Lower leg skin (tissue), 4 donors: ENCODE data around the gene FAM219B. TPM values are rescaled to one million over a fixed set of nuclear protein-coding genes. Genes with fewer than 3 reads are reported as not detected.
"Not testable (repeated sequence)": the region's sequence is repeated elsewhere in the genome, so short reads cannot be mapped to it uniquely, and the experiment has no call there.

Experiments
- DNase-seq, 2 donors: peaks; one replicate each; pipeline ENCODE4 v3.0.0-alpha.2; 2019; ENCODE audit warnings: low spot score in 2 of 2
- H3K4me3 ChIP-seq: fragments of 200-600 bp; sonication (generic); 2 replicates; pipeline ENCODE4 v1.5.1; 2017; ENCODE audit warnings: mild to moderate bottlenecking, low read depth; ENCODE audit not compliant: poor library complexity, severe bottlenecking
- CTCF ChIP-seq, 3 donors: fragments of 450-650 bp; IDR thresholded peaks; one replicate each; pipeline ENCODE4 v1.5.1; 2016; ENCODE audit warnings: antibody characterized with exemption in 3 of 3, mild to moderate bottlenecking in 3 of 3, moderate library complexity in 2 of 3
- POLR2A ChIP-seq, 2 donors: fragments of 450-650 bp; IDR thresholded peaks; one replicate each; pipeline ENCODE4 v1.6.1; 2016 to 2017; ENCODE audit warnings: antibody characterized with exemption in 2 of 2, mild to moderate bottlenecking in 1 of 2, moderate library complexity in 1 of 2
- whole genome bisulfite sequencing, 2 donors: methylation state at CpG; one replicate each; pipeline ENCODE4 v1.1.5; 2018; 5-methylcytosine and 5-hydroxymethylcytosine counted together
- intact Hi-C: fragments of 100-400 bp; cut with DNase I; formaldehyde crosslinking; loops from one replicate; pipeline ENCODE4 v1.15.0; 2023; ENCODE audit warnings: low total_unique reads
- total RNA-seq, 4 donors: library from RNA; depleted of rRNA; stranded (reverse); fragments of >200 nt; gene quantifications; one replicate each; pipeline ENCODE4 v1.1.0, GENCODE V29; 2016

FAM219B gene
- total RNA-seq, 4 donors from 2014 or later: 60.3 to 72.6 (median 67.5) TPM

- no peak for DNase-seq
- WGBS, 2 donors: 88 to 97% methylated on average over 3 of the region's 3 CpGs
- intact Hi-C loops: no loop called here
- no peak overlapping the region for H3K4me3 ChIP-seq
- TF ChIP-seq POLR2A (IDR thresholded peaks at IDR 0.05) (no peak), CTCF (IDR thresholded peaks at IDR 0.05) (no peak)
Measured at GRCh38 chr15:74924525-74924924, 17.9 kb upstream of the FAM219B start.

- no peak for DNase-seq
- WGBS, 2 donors: 81 to 89% methylated on average over 8 of the region's 8 CpGs
- H3K4me3 ChIP-seq: no peak overlapping the region
- TF ChIP-seq POLR2A (IDR thresholded peaks at IDR 0.05) (no peak), CTCF (IDR thresholded peaks at IDR 0.05) (no peak)
- intact Hi-C loops: no loop called here
Measured at GRCh38 chr15:74920456-74920855, 13.8 kb upstream of the FAM219B start.

GRCh38 chr15:74917676-74918075 lies 11.0 kb upstream of the FAM219B start:
- intact Hi-C loops: no loop called here
- no peak overlapping the region for H3K4me3 ChIP-seq
- TF ChIP-seq CTCF (IDR thresholded peaks at IDR 0.05) (no peak), POLR2A (IDR thresholded peaks at IDR 0.05) (no peak)
- 93 to 94% methylated on average over 6 of the region's 6 CpGs for WGBS, 2 donors
- DNase-seq: no peak

GRCh38 chr15:74913799-74914198 lies 7.1 kb upstream of the FAM219B start:
- WGBS, 2 donors: 94 to 95% methylated on average over 8 of the region's 8 CpGs
- intact Hi-C loops: loop anchor here (2.0 kb wide), 1 partner anchor 15 kb away; no protein-coding TSS in a partner anchor
- not testable (repeated sequence) for DNase-seq, H3K4me3 ChIP-seq

- TF ChIP-seq POLR2A (IDR thresholded peaks at IDR 0.05): no peak
- 91 to 92% methylated on average over 9 of the region's 9 CpGs for WGBS, 2 donors
- no peak for DNase-seq
- no peak overlapping the region for H3K4me3 ChIP-seq
- intact Hi-C loops: loop anchor here (2.0 kb wide), 1 partner anchor 16 kb away; no protein-coding TSS in a partner anchor
Measured at GRCh38 chr15:74913041-74913440, 6.4 kb upstream of the FAM219B start.

GRCh38 chr15:74908635-74909034 lies 2.0 kb upstream of the FAM219B start:
- intact Hi-C loops: no loop called here
- H3K4me3 ChIP-seq: no peak overlapping the region
- DNase-seq: no peak
- no peak for TF ChIP-seq CTCF (IDR thresholded peaks at IDR 0.05)
- no peak for TF ChIP-seq POLR2A (IDR thresholded peaks at IDR 0.05)
- WGBS, 2 donors: 94 to 95% methylated on average over 4 of the region's 4 CpGs

GRCh38 chr15:74907163-74907870 lies 666 bp upstream of the FAM219B start:
- TF ChIP-seq POLR2A (IDR thresholded peaks at IDR 0.05): no peak
- TF ChIP-seq CTCF (IDR thresholded peaks at IDR 0.05): no peak
- WGBS, 2 donors: 41 to 42% methylated on average over 8 of the region's 8 CpGs
- intact Hi-C loops: no loop called here
- H3K4me3 ChIP-seq: peak overlapping the region; percentile 76
- no peak for DNase-seq
